CD8-positive, alpha-beta memory T cell (primary cell): ENCODE measurements around the gene LRRC4C. TPM values are rescaled to one million over a fixed set of nuclear protein-coding genes. Genes with fewer than 3 reads are reported as not detected.

Source experiments
- CTCF ChIA-PET: fragments of 350-600 bp; sonication (Branson Sonifier 250); formaldehyde crosslinking; loops from one replicate; lab custom pipeline; 2021; ENCODE audit warnings: antibody characterized with exemption; lab: Charles Lee
- POLR2A ChIA-PET: fragments of 350-600 bp; sonication (Branson Sonifier 250); formaldehyde crosslinking; loops from one replicate; lab custom pipeline; 2021; ENCODE audit warnings: antibody characterized with exemption; lab: Charles Lee
- DNase-seq, 5 donors: peaks; one replicate each; pipeline versions ENCODE4 v3.0.0 to v3.0.0-alpha.2; 2020 to 2022; ENCODE audit warnings: mixed read lengths in 1 of 5
- H3K27ac ChIP-seq: one replicate; pipeline ENCODE4 v1.7.0; 2013; ENCODE audit warnings: low read depth, mild to moderate bottlenecking, low read length, moderate library complexity
- H3K27me3 ChIP-seq: 2 replicates; pipeline ENCODE4 v1.7.0; 2013; ENCODE audit warnings: low read length, mild to moderate bottlenecking; ENCODE audit not compliant: insufficient read depth, poor library complexity, severe bottlenecking
- H3K36me3 ChIP-seq: 2 replicates; pipeline ENCODE4 v1.7.0; 2013; ENCODE audit warnings: mild to moderate bottlenecking, low read length, moderate library complexity; ENCODE audit not compliant: insufficient read depth
- H3K4me1 ChIP-seq: 2 replicates; pipeline ENCODE4 v1.7.0; 2013; ENCODE audit warnings: mild to moderate bottlenecking, low read length, moderate library complexity; ENCODE audit not compliant: insufficient read depth
- H3K4me3 ChIP-seq: 2 replicates; pipeline ENCODE4 v1.7.0; 2013; ENCODE audit warnings: mild to moderate bottlenecking, low read length
- H3K9me3 ChIP-seq: 2 replicates; pipeline ENCODE4 v1.7.0; 2013; ENCODE audit warnings: mild to moderate bottlenecking, low read length
- H3K27ac Mint-ChIP-seq, 8 donors: one replicate each; pipeline ENCODE4 v1.8.0; 2020 to 2021; ENCODE audit warnings: mixed read lengths in 8 of 8, mild to moderate bottlenecking in 6 of 8, inconsistent platforms in 3 of 8, moderate library complexity in 3 of 8
- H3K27me3 Mint-ChIP-seq, 2 donors: one replicate each; pipeline ENCODE4 v1.8.0; 2020 to 2021; ENCODE audit warnings: mixed read lengths in 2 of 2, mild to moderate bottlenecking in 1 of 2, moderate library complexity in 1 of 2
- H3K36me3 Mint-ChIP-seq, 3 donors: one replicate each; pipeline ENCODE4 v1.8.0; 2020 to 2021; ENCODE audit warnings: mixed read lengths in 3 of 3, inconsistent platforms in 1 of 3, mild to moderate bottlenecking in 1 of 3
- H3K4me1 Mint-ChIP-seq, 3 donors: one replicate each; pipeline ENCODE4 v1.8.0; 2020 to 2021; ENCODE audit warnings: mixed read lengths in 3 of 3, inconsistent platforms in 1 of 3, mild to moderate bottlenecking in 1 of 3
- H3K4me3 Mint-ChIP-seq, 7 donors: one replicate each; pipeline ENCODE4 v1.8.0; 2020 to 2021; ENCODE audit warnings: mixed read lengths in 7 of 7, mild to moderate bottlenecking in 6 of 7, moderate library complexity in 4 of 7, inconsistent platforms in 2 of 7
- H3K9me3 Mint-ChIP-seq, 5 donors: one replicate each; pipeline ENCODE4 v1.8.0; 2020 to 2022; ENCODE audit warnings: mixed read lengths in 5 of 5, mild to moderate bottlenecking in 3 of 5, moderate library complexity in 2 of 5, inconsistent platforms in 1 of 5
- polyA plus RNA-seq: library from polyadenylated mRNA; unstranded; fragments of 300-500 nt; fragmentation: Illumina TruSeq; gene quantifications from one replicate; pipeline ENCODE4 v1.2.3, GENCODE V29; 2021
- total RNA-seq, 2 experiments: library from RNA; stranded (reverse); gene quantifications; one replicate each; pipeline ENCODE4 v1.2.3, GENCODE V29; 2021

Gene LRRC4C
- total RNA-seq (not detected), polyA plus RNA-seq (not detected)

GRCh38 chr11:41459465-41460401 is at the start of gene LRRC4C:
Gene LRRC4C, minus strand, starts transcription at chr11:41459652.
- H3K27ac Mint-ChIP-seq, result no peak within 1 kb of the TSS
- no peaks in the 10 kb centered on the region for H3K27me3 Mint-ChIP-seq
- no peaks in the 10 kb centered on the region for H3K36me3 ChIP-seq
- POLR2A ChIA-PET, result no interaction called here
- H3K4me3 Mint-ChIP-seq, result no peak within 1 kb of the TSS
- CTCF ChIA-PET, result no interaction called here
- H3K9me3 Mint-ChIP-seq, result peaks cover 0 to 11% (median 9%) of the 10 kb centered on the region in 5 donors
- no peaks in the 10 kb centered on the region for H3K9me3 ChIP-seq
- peaks cover 0 to 3% (median 0%) of the 10 kb centered on the region in 3 donors for H3K4me1 Mint-ChIP-seq
- no peak within 1 kb of the TSS for H3K4me3 ChIP-seq
- no peaks in the 10 kb centered on the region for H3K36me3 Mint-ChIP-seq
- no peaks in the 10 kb centered on the region for H3K4me1 ChIP-seq
- H3K27me3 ChIP-seq, result no peaks in the 10 kb centered on the region
- no peak for DNase-seq
- H3K27ac ChIP-seq, result no peak within 1 kb of the TSS

- ChIA-PET POLR2A (no interaction called here), CTCF (interaction anchor here (1.2 kb wide), 1 partner anchor 9 kb away, joined by 3 read pairs; no protein-coding TSS in a partner anchor)
- Histone ChIP-seq H3K27ac (no peak overlapping the region), H3K9me3 (no peaks in the 10 kb centered on the region), H3K36me3 (no peaks in the 10 kb centered on the region), H3K4me3 (no peak overlapping the region), H3K27me3 (no peaks in the 10 kb centered on the region), H3K4me1 (no peaks in the 10 kb centered on the region)
- DNase-seq, result no peak
- no peak overlapping the region for H3K27ac Mint-ChIP-seq
- no peaks in the 10 kb centered on the region for H3K4me1 Mint-ChIP-seq
- H3K4me3 Mint-ChIP-seq, result no peak overlapping the region
- H3K36me3 Mint-ChIP-seq, result no peaks in the 10 kb centered on the region
- peaks cover 8 to 31% (median 15%) of the 10 kb centered on the region in 5 donors for H3K9me3 Mint-ChIP-seq
- H3K27me3 Mint-ChIP-seq, result no peaks in the 10 kb centered on the region
Observed at GRCh38 chr11:41508121-41508520, 48.7 kb upstream of the LRRC4C start.

GRCh38 chr11:41499429-41499828 is 40.0 kb upstream of the LRRC4C start:
- Histone ChIP-seq H3K27me3 (no peaks in the 10 kb centered on the region), H3K36me3 (no peaks in the 10 kb centered on the region), H3K4me1 (no peaks in the 10 kb centered on the region), H3K27ac (no peak overlapping the region), H3K4me3 (no peak overlapping the region), H3K9me3 (no peaks in the 10 kb centered on the region)
- H3K4me3 Mint-ChIP-seq, result no peak overlapping the region
- H3K4me1 Mint-ChIP-seq, result no peaks in the 10 kb centered on the region
- H3K27me3 Mint-ChIP-seq, result no peaks in the 10 kb centered on the region
- DNase-seq, result no peak
- H3K27ac Mint-ChIP-seq, result no peak overlapping the region
- POLR2A ChIA-PET, result no interaction called here
- CTCF ChIA-PET, result no interaction called here
- no peaks in the 10 kb centered on the region for H3K36me3 Mint-ChIP-seq
- H3K9me3 Mint-ChIP-seq, result peaks cover 8 to 31% (median 28%) of the 10 kb centered on the region in 5 donors

- POLR2A ChIA-PET, result no interaction called here
Observed at GRCh38 chr11:41498726-41499125, 39.3 kb upstream of the LRRC4C start.

DNA sequence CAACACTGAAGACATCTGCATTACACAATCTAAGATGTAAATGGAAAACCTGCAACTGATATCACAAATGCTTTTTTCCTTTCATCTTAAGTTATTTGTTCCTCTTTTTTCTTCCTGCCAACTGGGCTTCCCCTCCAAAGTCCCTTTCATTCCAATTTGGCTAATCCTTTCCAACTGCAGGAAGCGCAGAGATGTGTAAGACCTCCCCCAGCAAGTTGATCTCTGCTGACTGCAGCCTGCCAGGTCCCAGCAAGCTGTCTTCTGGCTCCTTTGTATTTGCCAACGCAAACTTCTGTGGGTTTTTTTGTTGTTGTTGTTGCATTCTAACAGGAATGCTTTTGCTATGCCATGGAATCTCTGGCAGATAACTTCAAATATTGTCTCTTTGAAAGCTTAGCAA is 38.5 kb upstream of the LRRC4C start:
- Histone ChIP-seq H3K27me3 (no peaks in the 10 kb centered on the region), H3K27ac (no peak overlapping the region), H3K4me3 (no peak overlapping the region), H3K36me3 (no peaks in the 10 kb centered on the region), H3K9me3 (no peaks in the 10 kb centered on the region), H3K4me1 (no peaks in the 10 kb centered on the region)
- H3K9me3 Mint-ChIP-seq, result peaks cover 5 to 26% (median 21%) of the 10 kb centered on the region in 5 donors
- H3K4me1 Mint-ChIP-seq, result no peaks in the 10 kb centered on the region
- no peaks in the 10 kb centered on the region for H3K36me3 Mint-ChIP-seq
- no peak overlapping the region for H3K4me3 Mint-ChIP-seq
- ChIA-PET CTCF (no interaction called here), POLR2A (no interaction called here)
- DNase-seq, result no peak
- no peak overlapping the region for H3K27ac Mint-ChIP-seq
- no peaks in the 10 kb centered on the region for H3K27me3 Mint-ChIP-seq

More at GRCh38 chr11:41498726-41499125, 39.3 kb upstream of the LRRC4C start:
- Histone ChIP-seq H3K36me3 (no peaks in the 10 kb centered on the region), H3K4me3 (no peak overlapping the region), H3K27me3 (no peaks in the 10 kb centered on the region), H3K27ac (no peak overlapping the region), H3K9me3 (no peaks in the 10 kb centered on the region), H3K4me1 (no peaks in the 10 kb centered on the region)
- no peaks in the 10 kb centered on the region for H3K27me3 Mint-ChIP-seq
- no peaks in the 10 kb centered on the region for H3K36me3 Mint-ChIP-seq
- CTCF ChIA-PET, result no interaction called here
- H3K9me3 Mint-ChIP-seq, result peaks cover 8 to 26% (median 26%) of the 10 kb centered on the region in 5 donors
- no peak overlapping the region for H3K4me3 Mint-ChIP-seq
- DNase-seq, result no peak
- H3K4me1 Mint-ChIP-seq, result no peaks in the 10 kb centered on the region
- H3K27ac Mint-ChIP-seq, result no peak overlapping the region

GRCh38 chr11:41494716-41495115 is 35.3 kb upstream of the LRRC4C start:
- Mint-ChIP-seq H3K4me3 (no peak overlapping the region), H3K27me3 (no peaks in the 10 kb centered on the region)
- no peak for DNase-seq

GRCh38 chr11:41486424-41486823 is 27.0 kb upstream of the LRRC4C start:
- Mint-ChIP-seq H3K36me3 (no peaks in the 10 kb centered on the region), H3K4me3 (no peak overlapping the region), H3K9me3 (peaks cover 10 to 44% (median 12%) of the 10 kb centered on the region in 5 donors), H3K4me1 (no peaks in the 10 kb centered on the region), H3K27me3 (no peaks in the 10 kb centered on the region), H3K27ac (peak overlapping the region in 1 of 8 donors; percentile 13)
- H3K27me3 ChIP-seq, result no peaks in the 10 kb centered on the region
- no peak for DNase-seq
- ChIA-PET CTCF (no interaction called here), POLR2A (no interaction called here)
- H3K4me3 ChIP-seq, result no peak overlapping the region
- no peak overlapping the region for H3K27ac ChIP-seq
- no peaks in the 10 kb centered on the region for H3K4me1 ChIP-seq
- H3K36me3 ChIP-seq, result no peaks in the 10 kb centered on the region
- H3K9me3 ChIP-seq, result no peaks in the 10 kb centered on the region

More at GRCh38 chr11:41494716-41495115, 35.3 kb upstream of the LRRC4C start:
- H3K4me1 ChIP-seq, result no peaks in the 10 kb centered on the region
- H3K9me3 Mint-ChIP-seq, result peaks cover 9 to 21% (median 19%) of the 10 kb centered on the region in 5 donors
- no peak overlapping the region for H3K27ac ChIP-seq
- H3K36me3 ChIP-seq, result no peaks in the 10 kb centered on the region
- no peaks in the 10 kb centered on the region for H3K9me3 ChIP-seq
- H3K36me3 Mint-ChIP-seq, result no peaks in the 10 kb centered on the region
- H3K4me3 ChIP-seq, result no peak overlapping the region
- POLR2A ChIA-PET, result no interaction called here
- H3K27me3 ChIP-seq, result no peaks in the 10 kb centered on the region
- no peak overlapping the region for H3K27ac Mint-ChIP-seq
- CTCF ChIA-PET, result no interaction called here
- H3K4me1 Mint-ChIP-seq, result no peaks in the 10 kb centered on the region

DNA sequence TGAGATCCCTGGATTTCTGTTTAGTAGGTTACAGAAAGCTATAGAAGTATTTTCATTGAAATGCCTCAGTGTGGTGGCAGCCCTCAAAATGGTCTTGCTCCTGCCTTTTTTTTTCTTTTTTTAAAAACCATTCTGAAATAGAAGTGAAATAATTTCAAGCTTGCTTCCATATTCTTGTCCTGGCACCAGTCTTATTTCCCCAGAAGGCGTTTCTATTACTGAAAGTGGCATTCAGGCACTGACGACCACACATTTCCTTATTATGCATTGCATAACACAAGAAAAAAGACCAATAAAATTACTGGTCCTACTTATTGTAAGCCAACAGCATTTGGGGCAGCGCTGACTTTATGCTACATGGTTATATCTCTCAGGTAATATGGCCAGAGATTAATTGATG is 24.5 kb upstream of the LRRC4C start:
- Mint-ChIP-seq H3K27ac (no peak overlapping the region), H3K27me3 (no peaks in the 10 kb centered on the region), H3K36me3 (no peaks in the 10 kb centered on the region), H3K4me1 (no peaks in the 10 kb centered on the region), H3K4me3 (no peak overlapping the region), H3K9me3 (peaks cover 2 to 40% (median 5%) of the 10 kb centered on the region in 5 donors)
- Histone ChIP-seq H3K36me3 (no peaks in the 10 kb centered on the region), H3K9me3 (no peaks in the 10 kb centered on the region), H3K27ac (no peak overlapping the region), H3K4me1 (no peaks in the 10 kb centered on the region), H3K27me3 (no peaks in the 10 kb centered on the region), H3K4me3 (no peak overlapping the region)
- POLR2A ChIA-PET, result no interaction called here
- CTCF ChIA-PET, result no interaction called here
- DNase-seq, result no peak
